CD4-positive, CD25-positive, alpha-beta regulatory T cell (primary cell): ENCODE results near the gene GNG7. TPM values are rescaled to one million over a fixed set of nuclear protein-coding genes. Genes with fewer than 3 reads are reported as not detected.
A peak's percentile ranks its signal among the peaks of the same experiment; 100 is the strongest.

ENCODE experiments used
- ATAC-seq, 2 donors: fragments of 150-1000 bp; cut with Tn5 transposase; one replicate each; pipeline ENCODE4 v1.10.0; 2021; ENCODE audit warnings: low read depth in 2 of 2, moderate number of reproducible peaks in 2 of 2, moderate library complexity in 1 of 2
- DNase-seq, 3 donors: peaks; one replicate each; pipeline versions ENCODE4 v3.0.0 to v3.0.0-alpha.2; 2012 to 2022; ENCODE audit warnings: mixed read lengths in 1 of 3
- H3K27ac ChIP-seq: one replicate; pipeline ENCODE4 v1.7.0; 2013; ENCODE audit warnings: mild to moderate bottlenecking, low read length; ENCODE audit not compliant: insufficient read depth, poor library complexity, severe bottlenecking
- H3K27me3 ChIP-seq: one replicate; pipeline ENCODE4 v1.7.0; 2013; ENCODE audit warnings: low read length; ENCODE audit not compliant: control insufficient read depth, insufficient read depth
- H3K36me3 ChIP-seq: one replicate; pipeline ENCODE4 v1.7.0; 2013; ENCODE audit warnings: mild to moderate bottlenecking, low read length, moderate library complexity; ENCODE audit not compliant: control insufficient read depth, insufficient read depth
- H3K4me1 ChIP-seq: 2 replicates; pipeline ENCODE4 v1.7.0; 2013; ENCODE audit warnings: mild to moderate bottlenecking, low read length; ENCODE audit not compliant: insufficient read depth, control insufficient read depth, poor library complexity, severe bottlenecking
- H3K4me3 ChIP-seq: one replicate; pipeline ENCODE4 v1.7.0; 2013; ENCODE audit warnings: low read depth, mild to moderate bottlenecking, low read length, moderate library complexity
- H3K9me3 ChIP-seq, 2 experiments: 1 replicate in 1 of 2; 2 replicates in 1 of 2; pipeline ENCODE4 v1.7.0; 2013; ENCODE audit warnings: low read length in 2 of 2, mild to moderate bottlenecking in 1 of 2, moderate library complexity in 1 of 2; ENCODE audit not compliant: control insufficient read depth in 2 of 2
- H3K27ac Mint-ChIP-seq, 3 donors: one replicate each; pipeline ENCODE4 v1.8.0; 2020 to 2022; ENCODE audit warnings: mild to moderate bottlenecking in 3 of 3, mixed read lengths in 3 of 3, moderate library complexity in 2 of 3
- H3K27me3 Mint-ChIP-seq: one replicate; pipeline ENCODE4 v1.8.0; 2022; ENCODE audit warnings: mild to moderate bottlenecking, mixed read lengths
- H3K36me3 Mint-ChIP-seq: one replicate; pipeline ENCODE4 v1.8.0; 2020; ENCODE audit warnings: mixed read lengths
- H3K4me1 Mint-ChIP-seq, 4 donors: one replicate each; pipeline ENCODE4 v1.8.0; 2020 to 2022; ENCODE audit warnings: mixed read lengths in 4 of 4, mild to moderate bottlenecking in 1 of 4
- H3K4me3 Mint-ChIP-seq, 4 donors: one replicate each; pipeline ENCODE4 v1.8.0; 2020 to 2022; ENCODE audit warnings: mild to moderate bottlenecking in 4 of 4, mixed read lengths in 4 of 4, moderate library complexity in 3 of 4
- H3K9me3 Mint-ChIP-seq, 7 donors: one replicate each; pipeline ENCODE4 v1.8.0; 2020 to 2022; ENCODE audit warnings: mixed read lengths in 7 of 7, mild to moderate bottlenecking in 3 of 7, moderate library complexity in 2 of 7
- polyA plus RNA-seq, 4 donors: library from polyadenylated mRNA; unstranded; fragments of 300-500 nt; fragmentation: Illumina TruSeq; gene quantifications; one replicate each; pipeline ENCODE4 v1.2.3, GENCODE V29; 2021
- total RNA-seq: library from RNA; stranded (reverse); gene quantifications from one replicate; pipeline ENCODE4 v1.2.3, GENCODE V29; 2022

GNG7 gene
- total and polyA plus RNA-seq, 5 donors from 2014 or later = 0.65 to 1.6 (median 1.2) TPM

DNA sequence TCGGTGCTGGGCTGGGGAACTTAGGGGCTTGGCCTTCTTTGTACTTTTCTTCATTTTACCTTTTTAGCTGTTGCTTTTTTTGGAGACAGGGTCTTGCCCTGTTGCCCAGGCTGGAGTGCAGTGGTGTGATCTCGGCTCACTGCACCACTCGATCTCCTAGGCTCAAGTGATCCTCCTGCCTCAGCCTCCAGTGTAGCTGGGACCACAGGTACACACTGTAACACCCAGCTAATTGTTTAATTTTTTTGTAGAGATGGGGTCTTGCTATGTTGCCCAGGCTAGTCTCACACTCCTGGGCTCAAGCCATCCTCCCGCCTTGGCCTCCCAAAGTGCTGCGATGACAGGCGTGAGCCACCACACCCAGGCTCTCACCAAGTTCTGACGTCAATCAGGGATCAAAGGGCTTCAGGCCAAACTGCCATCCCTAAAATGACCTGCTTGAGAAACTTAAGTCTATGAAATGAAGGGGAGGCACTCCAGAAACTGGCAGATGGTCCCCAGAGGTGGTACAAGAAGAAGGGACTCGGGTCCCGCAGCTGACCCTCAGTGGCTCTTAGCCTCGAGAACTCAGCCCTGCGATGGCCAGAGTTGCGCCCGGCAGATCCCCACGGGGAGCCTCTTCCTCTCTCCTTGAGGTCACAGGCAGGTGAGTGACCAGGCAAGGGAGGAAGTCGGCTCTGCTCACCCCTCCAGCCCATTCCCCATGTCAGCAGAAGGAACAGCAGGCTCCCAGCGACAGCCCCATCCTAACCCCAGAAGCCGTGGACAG is 61.7 kb downstream of the GNG7 start:
- H3K36me3 Mint-ChIP-seq = no peaks in the 10 kb centered on the region
- no peak for ATAC-seq

DNA sequence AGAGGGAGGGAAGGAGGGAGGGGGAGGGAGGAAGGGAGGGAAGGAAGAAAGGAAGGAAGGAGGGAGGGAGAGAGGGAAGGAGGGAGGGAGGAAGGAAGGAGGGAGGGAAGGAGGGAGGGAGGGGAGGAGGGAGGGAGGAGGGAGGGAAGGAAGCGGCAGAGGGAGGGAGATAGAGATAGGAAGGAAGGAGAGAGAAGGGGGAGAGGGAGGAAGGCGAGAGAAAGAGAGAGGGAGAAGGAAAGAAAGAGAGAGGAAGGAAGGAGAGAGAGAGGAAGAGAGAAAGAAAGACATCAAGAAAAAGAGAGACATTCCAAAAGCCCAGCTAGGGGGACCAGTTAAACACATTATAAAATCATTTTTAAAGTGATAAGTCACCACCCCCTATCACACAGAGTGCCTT is 62.5 kb downstream of the GNG7 start:
- no peak for DNase-seq
- Mint-ChIP-seq H3K36me3 (no peaks in the 10 kb centered on the region), H3K27ac (no peak overlapping the region), H3K4me1 (peaks cover 0 to 10% (median 6%) of the 10 kb centered on the region in 4 donors), H3K4me3 (no peak overlapping the region), H3K27me3 (peaks cover 6% of the 10 kb centered on the region), H3K9me3 (peaks cover 0 to 3% (median 0%) of the 10 kb centered on the region in 7 donors)
- no peak for ATAC-seq
- Histone ChIP-seq H3K27me3 (no peaks in the 10 kb centered on the region), H3K36me3 (no peaks in the 10 kb centered on the region), H3K4me3 (no peak overlapping the region), H3K4me1 (peaks cover 8% of the 10 kb centered on the region), H3K27ac (no peak overlapping the region), H3K9me3 (no peaks in the 10 kb centered on the region)

More for the DNA sequence above, 61.7 kb downstream of the GNG7 start:
- no peaks in the 10 kb centered on the region for H3K36me3 ChIP-seq
- Mint-ChIP-seq H3K4me3 (no peak overlapping the region), H3K27me3 (peaks cover 6% of the 10 kb centered on the region), H3K27ac (peak overlapping the region in 2 of 3 donors; percentile 15 to 38), H3K4me1 (peaks cover 0 to 10% (median 6%) of the 10 kb centered on the region in 4 donors), H3K9me3 (peaks cover 0 to 3% (median 0%) of the 10 kb centered on the region in 7 donors)
- H3K9me3 ChIP-seq = no peaks in the 10 kb centered on the region
- peaks cover 8% of the 10 kb centered on the region for H3K4me1 ChIP-seq
- H3K27ac ChIP-seq = no peak overlapping the region
- H3K27me3 ChIP-seq = no peaks in the 10 kb centered on the region
- H3K4me3 ChIP-seq = no peak overlapping the region
- no peak for DNase-seq

- H3K27ac Mint-ChIP-seq = no peak overlapping the region
- no peaks in the 10 kb centered on the region for H3K36me3 Mint-ChIP-seq
- DNase-seq = no peak
- no peak for ATAC-seq
- H3K4me3 Mint-ChIP-seq = no peak overlapping the region
- Histone ChIP-seq H3K4me3 (no peak overlapping the region), H3K36me3 (no peaks in the 10 kb centered on the region), H3K4me1 (peaks cover 8% of the 10 kb centered on the region), H3K27me3 (no peaks in the 10 kb centered on the region), H3K27ac (no peak overlapping the region), H3K9me3 (no peaks in the 10 kb centered on the region)
- H3K4me1 Mint-ChIP-seq = peaks cover 0 to 10% (median 6%) of the 10 kb centered on the region in 4 donors
- peaks cover 6% of the 10 kb centered on the region for H3K27me3 Mint-ChIP-seq
- H3K9me3 Mint-ChIP-seq = peaks cover 0 to 3% (median 0%) of the 10 kb centered on the region in 7 donors
Observed at GRCh38 chr19:2638417-2638940, 64.0 kb downstream of the GNG7 start.

- Histone ChIP-seq H3K4me1 (peaks cover 8% of the 10 kb centered on the region), H3K36me3 (no peaks in the 10 kb centered on the region), H3K9me3 (no peaks in the 10 kb centered on the region), H3K27ac (no peak overlapping the region), H3K27me3 (no peaks in the 10 kb centered on the region), H3K4me3 (no peak overlapping the region)
- Mint-ChIP-seq H3K27me3 (peaks cover 6% of the 10 kb centered on the region), H3K4me1 (peaks cover 0 to 10% (median 6%) of the 10 kb centered on the region in 4 donors), H3K9me3 (no peaks in the 10 kb centered on the region), H3K4me3 (peak overlapping the region in 1 of 4 donors; percentile 48), H3K27ac (no peak overlapping the region), H3K36me3 (no peaks in the 10 kb centered on the region)
- DNase-seq (peak; percentile 57 to 77 (median 70)), ATAC-seq (peak; percentile 78 to 80)
Observed at GRCh38 chr19:2636897-2637683, 65.4 kb downstream of the GNG7 start.

DNA sequence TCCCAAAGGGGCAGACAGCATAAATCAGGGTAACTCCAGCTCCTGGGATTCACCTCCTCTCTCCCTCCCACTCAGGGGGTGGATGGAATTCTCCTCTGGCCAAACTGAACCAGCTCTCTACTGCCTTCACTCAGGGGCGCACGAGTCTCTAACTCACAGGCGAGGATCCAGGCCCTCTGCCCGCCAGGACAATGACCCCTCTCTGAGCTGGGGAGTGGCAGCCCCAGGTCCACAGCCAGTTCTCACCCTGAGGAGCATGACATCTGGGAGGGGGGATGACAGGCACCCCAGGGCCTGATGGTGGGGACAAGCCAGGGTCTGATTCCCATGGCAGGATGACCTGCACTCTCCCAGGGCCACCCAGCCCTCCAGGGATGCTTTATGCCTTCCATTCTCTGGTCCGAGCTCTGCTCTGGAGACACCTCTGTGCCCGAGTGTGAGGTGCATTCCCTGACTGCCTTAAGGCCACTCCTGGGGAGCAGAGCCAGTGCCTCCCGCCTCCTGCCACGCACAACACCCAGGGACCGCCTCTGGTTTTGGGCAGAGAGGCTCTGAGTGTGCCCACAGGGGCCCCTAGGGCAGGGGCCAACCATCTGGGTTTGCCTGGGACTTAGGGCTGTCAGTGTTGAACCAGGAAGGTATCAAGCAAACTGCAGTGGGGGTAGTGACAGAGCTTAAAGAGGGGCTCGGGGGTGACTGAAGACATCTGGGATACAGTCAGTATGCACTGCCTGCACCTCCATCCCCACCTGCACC is 66.2 kb downstream of the GNG7 start:
- Histone ChIP-seq H3K27ac (no peak overlapping the region), H3K4me3 (no peak overlapping the region), H3K36me3 (no peaks in the 10 kb centered on the region), H3K27me3 (no peaks in the 10 kb centered on the region), H3K4me1 (peaks cover 10% of the 10 kb centered on the region), H3K9me3 (no peaks in the 10 kb centered on the region)
- Mint-ChIP-seq H3K27ac (no peak overlapping the region), H3K4me1 (peaks cover 0 to 16% (median 7%) of the 10 kb centered on the region in 4 donors), H3K9me3 (no peaks in the 10 kb centered on the region), H3K27me3 (peaks cover 6% of the 10 kb centered on the region), H3K36me3 (no peaks in the 10 kb centered on the region), H3K4me3 (no peak overlapping the region)
- no peak for ATAC-seq
- DNase-seq = no peak

GRCh38 chr19:2634960-2635359 is 67.5 kb downstream of the GNG7 start:
- Histone ChIP-seq H3K4me1 (peaks cover 16% of the 10 kb centered on the region), H3K9me3 (peaks cover 0 to 5% of the 10 kb centered on the region in 2 experiments), H3K36me3 (no peaks in the 10 kb centered on the region), H3K27me3 (no peaks in the 10 kb centered on the region), H3K4me3 (no peak overlapping the region), H3K27ac (no peak overlapping the region)
- H3K9me3 Mint-ChIP-seq = peaks cover 0 to 1% (median 0%) of the 10 kb centered on the region in 7 donors
- DNase-seq = no peak
- H3K27me3 Mint-ChIP-seq = peaks cover 6% of the 10 kb centered on the region
- peak overlapping the region in 1 of 3 donors; percentile 84 for H3K27ac Mint-ChIP-seq
- no peak for ATAC-seq
- peaks cover under 1 to 26% (median 10%) of the 10 kb centered on the region in 4 donors for H3K4me1 Mint-ChIP-seq
- peaks cover under 1% of the 10 kb centered on the region for H3K36me3 Mint-ChIP-seq
- H3K4me3 Mint-ChIP-seq = no peak overlapping the region

GRCh38 chr19:2634228-2634951 is 68.1 kb downstream of the GNG7 start:
- Histone ChIP-seq H3K27ac (no peak overlapping the region), H3K9me3 (peaks cover 0 to 5% of the 10 kb centered on the region in 2 experiments), H3K27me3 (no peaks in the 10 kb centered on the region), H3K4me3 (no peak overlapping the region), H3K36me3 (no peaks in the 10 kb centered on the region), H3K4me1 (peaks cover 22% of the 10 kb centered on the region)
- H3K4me1 Mint-ChIP-seq = peaks cover 6 to 31% (median 16%) of the 10 kb centered on the region in 4 donors
- ATAC-seq = no peak
- peaks cover 6% of the 10 kb centered on the region for H3K27me3 Mint-ChIP-seq
- no peak overlapping the region for H3K4me3 Mint-ChIP-seq
- DNase-seq = no peak
- H3K27ac Mint-ChIP-seq = peak overlapping the region in 1 of 3 donors; percentile 84
- peaks cover 4% of the 10 kb centered on the region for H3K36me3 Mint-ChIP-seq
- H3K9me3 Mint-ChIP-seq = peaks cover 0 to 5% (median 0%) of the 10 kb centered on the region in 7 donors
